GM18873 (cell line): ENCODE results near the gene DPY19L3.
"Not testable (repeated sequence)": the region's sequence is repeated elsewhere in the genome, so short reads cannot be mapped to it uniquely, and the experiment has no call there.

ENCODE experiments used
- ATAC-seq: cut with Tn5 transposase; IDR thresholded peaks from one replicate; pipeline ENCODE4 v1.9.1; 2021; ENCODE audit warnings: mild to moderate bottlenecking, moderate library complexity, moderate number of reproducible peaks; ENCODE audit not compliant: unreplicated experiment, low FRiP score

The DPY19L3 gene

GRCh38 chr19:32483574-32483973 lies 78.0 kb downstream of the DPY19L3 start:
- ATAC-seq: no peak

GRCh38 chr19:32489971-32490370 lies 84.4 kb downstream of the DPY19L3 start:
- ATAC-seq: no peak

- no peak for ATAC-seq
Observed at GRCh38 chr19:32497391-32497790, 91.8 kb downstream of the DPY19L3 start.

- ATAC-seq: no peak
Observed at GRCh38 chr19:32498648-32499200, 93.2 kb downstream of the DPY19L3 start.

- ATAC-seq: not testable (repeated sequence)
Observed at GRCh38 chr19:32512498-32512897, 106.9 kb downstream of the DPY19L3 start.

GRCh38 chr19:32519023-32519422 lies 113.5 kb downstream of the DPY19L3 start:
- ATAC-seq: no peak

- no peak for ATAC-seq
Observed at GRCh38 chr19:32522967-32523366, 117.4 kb downstream of the DPY19L3 start.

GRCh38 chr19:32526895-32527294 lies 121.3 kb downstream of the DPY19L3 start:
- ATAC-seq: no peak

- no peak for ATAC-seq
Observed at GRCh38 chr19:32530773-32531172, 125.2 kb downstream of the DPY19L3 start.

GRCh38 chr19:32532233-32532632 lies 126.7 kb downstream of the DPY19L3 start:
- ATAC-seq: no peak
